GM12892 (cell line): Measurements from ENCODE around the gene BDH1.

Source experiments
- POLR2A ChIP-seq: IDR thresholded peaks from 2 replicates; pipeline ENCODE4 v1.6.1; 2011; ENCODE audit warnings: low read depth, low read length, control low read depth
- POLR2AphosphoS5 ChIP-seq: IDR thresholded peaks from 2 replicates; pipeline ENCODE4 v1.6.1; 2011; ENCODE audit warnings: low read depth, low read length, control low read depth

DNA sequence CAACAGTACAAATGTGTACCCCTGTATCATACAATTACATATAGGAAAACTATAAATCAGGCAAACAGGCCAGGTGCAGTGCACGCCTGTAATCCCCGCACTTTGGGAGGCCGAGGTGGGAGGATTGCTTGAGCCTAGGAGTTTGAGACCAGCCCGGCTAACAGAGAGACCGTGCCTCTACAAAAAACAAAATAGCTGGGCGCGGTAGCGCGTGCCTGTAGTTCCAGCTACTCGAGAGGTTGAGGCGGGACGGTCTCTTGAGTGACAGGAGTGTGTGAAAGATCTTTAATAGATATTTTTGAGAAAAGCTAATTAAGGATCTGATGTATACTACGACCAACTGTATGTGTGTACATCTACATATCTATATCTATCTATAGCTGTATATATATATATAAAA is 33.8 kb upstream of the BDH1 start:
- no peak for TF ChIP-seq POLR2AphosphoS5
- no peak for TF ChIP-seq POLR2A
